ENCODE measurements around the gene STK33.

The STK33 gene

DNA sequence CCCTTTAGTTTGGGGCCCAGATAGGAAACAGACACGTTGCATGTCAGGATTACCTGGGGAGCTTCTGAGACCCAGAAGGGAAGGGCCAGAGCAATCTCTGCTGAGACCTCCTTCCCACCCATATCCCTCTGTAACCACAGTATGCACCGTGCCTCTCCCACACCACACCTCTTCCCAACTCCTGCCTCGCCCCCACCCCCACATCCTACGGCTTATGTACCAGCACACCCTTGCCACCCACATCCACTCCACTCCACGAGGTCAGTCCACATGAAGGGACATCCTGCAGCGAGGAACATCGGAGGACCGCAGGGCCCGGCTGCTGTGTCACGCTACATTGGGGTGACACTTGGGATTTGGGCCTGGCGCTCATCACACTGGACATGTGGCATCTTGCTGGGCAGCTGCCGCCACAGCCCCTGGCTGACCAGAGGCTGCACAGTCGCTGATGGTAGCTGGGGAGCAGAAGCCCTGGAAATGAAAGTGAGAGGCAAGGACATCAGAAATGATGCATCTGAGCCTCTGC, 212.1 kb downstream of the STK33 start:
- CTCF ChIA-PET: interaction anchor here (1.0 to 1.1 kb wide), 2 partner anchors 11 to 21 kb away, joined by 3 read pairs; no protein-coding TSS in a partner anchor
- POLR2A ChIA-PET: no interaction called here
- no peak for DNase-seq (ENCODE audit: extremely low spot score)
- TF ChIP-seq, protein P1, sequence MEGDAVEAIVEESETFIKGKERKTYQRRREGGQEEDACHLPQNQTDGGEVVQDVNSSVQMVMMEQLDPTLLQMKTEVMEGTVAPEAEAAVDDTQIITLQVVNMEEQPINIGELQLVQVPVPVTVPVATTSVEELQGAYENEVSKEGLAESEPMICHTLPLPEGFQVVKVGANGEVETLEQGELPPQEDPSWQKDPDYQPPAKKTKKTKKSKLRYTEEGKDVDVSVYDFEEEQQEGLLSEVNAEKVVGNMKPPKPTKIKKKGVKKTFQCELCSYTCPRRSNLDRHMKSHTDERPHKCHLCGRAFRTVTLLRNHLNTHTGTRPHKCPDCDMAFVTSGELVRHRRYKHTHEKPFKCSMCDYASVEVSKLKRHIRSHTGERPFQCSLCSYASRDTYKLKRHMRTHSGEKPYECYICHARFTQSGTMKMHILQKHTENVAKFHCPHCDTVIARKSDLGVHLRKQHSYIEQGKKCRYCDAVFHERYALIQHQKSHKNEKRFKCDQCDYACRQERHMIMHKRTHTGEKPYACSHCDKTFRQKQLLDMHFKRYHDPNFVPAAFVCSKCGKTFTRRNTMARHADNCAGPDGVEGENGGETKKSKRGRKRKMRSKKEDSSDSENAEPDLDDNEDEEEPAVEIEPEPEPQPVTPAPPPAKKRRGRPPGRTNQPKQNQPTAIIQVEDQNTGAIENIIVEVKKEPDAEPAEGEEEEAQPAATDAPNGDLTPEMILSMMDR (IDR thresholded peaks at IDR 0.05; ENCODE audit: control extremely low read depth, extremely low read depth, low read depth, missing control alignments): no peak

DNA sequence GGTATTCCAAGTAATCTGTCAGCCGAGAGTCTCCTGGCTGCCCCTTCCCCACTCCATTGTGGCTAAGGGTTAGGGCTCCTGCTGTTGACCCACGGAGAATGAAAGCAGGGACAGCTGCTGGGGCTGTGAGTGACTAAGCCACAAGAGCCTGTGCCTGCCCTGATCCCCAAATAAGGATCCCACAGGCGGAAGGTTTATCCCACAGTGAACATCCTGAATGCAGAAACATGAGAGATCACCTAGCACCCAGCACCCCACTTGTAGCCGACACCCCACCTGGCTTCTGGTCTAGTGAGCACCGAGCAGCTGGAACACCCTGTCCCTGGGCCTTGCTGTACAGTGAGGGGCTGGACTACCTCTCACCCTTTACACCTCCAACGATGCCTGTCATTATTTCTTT, 212.7 kb downstream of the STK33 start:
- TF ChIP-seq, protein P1 (IDR thresholded peaks at IDR 0.05; ENCODE audit: control extremely low read depth, extremely low read depth, low read depth, missing control alignments): no peak
- POLR2A ChIA-PET: no interaction called here
- CTCF ChIA-PET: interaction anchor here (1.0 to 1.3 kb wide), 3 partner anchors 9 to 21 kb away, joined by 3 read pairs; no protein-coding TSS in a partner anchor
- DNase-seq (ENCODE audit: extremely low spot score): no peak

DNA sequence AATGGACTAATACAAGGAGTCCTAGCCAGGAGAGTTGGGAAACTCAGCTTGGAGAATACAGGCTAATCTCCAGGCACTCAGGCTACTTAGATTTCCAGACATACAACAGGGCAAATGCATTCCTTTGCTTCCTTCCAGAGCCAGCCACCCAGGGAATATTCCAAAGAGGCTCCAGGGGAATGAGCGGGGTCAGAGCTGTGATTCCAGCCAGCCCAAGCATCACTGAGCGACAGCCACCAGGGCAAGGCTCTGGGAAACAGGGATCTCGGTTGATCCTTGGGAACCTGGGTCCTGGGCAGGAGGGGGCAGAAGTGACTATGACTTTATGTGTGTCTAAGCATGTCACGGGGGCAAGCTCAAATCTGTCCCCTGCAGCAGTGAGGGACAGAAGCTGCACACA, 218.1 kb downstream of the STK33 start:
- CTCF ChIA-PET: interaction anchor here (1.1 kb wide), 1 partner anchor 11 kb away, joined by 3 read pairs; no protein-coding TSS in a partner anchor
- POLR2A ChIA-PET: no interaction called here
- TF ChIP-seq, protein P1 (IDR thresholded peaks at IDR 0.05; ENCODE audit: control extremely low read depth, extremely low read depth, low read depth, missing control alignments): no peak
- DNase-seq (ENCODE audit: extremely low spot score): no peak

DNA sequence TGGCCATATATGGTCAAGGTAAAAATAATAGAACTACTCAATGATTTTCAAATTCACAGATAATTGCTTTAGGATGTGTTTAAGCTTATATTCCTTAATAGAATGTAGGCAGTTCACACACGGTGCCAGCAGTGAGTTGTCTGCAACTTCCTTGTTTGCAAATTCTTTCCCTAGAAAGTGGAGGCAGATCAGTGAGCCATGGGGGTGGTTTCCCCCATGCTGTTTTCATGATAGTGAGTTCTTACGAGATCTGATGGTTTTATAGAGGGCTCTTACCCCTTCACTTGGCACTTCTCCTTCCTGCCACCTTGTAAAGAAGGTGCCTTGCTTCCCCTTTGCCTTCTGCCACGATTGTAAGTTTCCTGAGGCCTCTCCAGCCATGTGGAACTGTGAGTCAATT, 218.6 kb downstream of the STK33 start:
- ChIA-PET POLR2A (no interaction called here), CTCF (interaction anchor here (1.1 kb wide), 1 partner anchor 10 kb away, joined by 3 read pairs; no protein-coding TSS in a partner anchor)
- TF ChIP-seq, protein P1 (IDR thresholded peaks at IDR 0.05; ENCODE audit: control extremely low read depth, extremely low read depth, low read depth, missing control alignments): no peak
- DNase-seq (ENCODE audit: extremely low spot score): no peak

DNA sequence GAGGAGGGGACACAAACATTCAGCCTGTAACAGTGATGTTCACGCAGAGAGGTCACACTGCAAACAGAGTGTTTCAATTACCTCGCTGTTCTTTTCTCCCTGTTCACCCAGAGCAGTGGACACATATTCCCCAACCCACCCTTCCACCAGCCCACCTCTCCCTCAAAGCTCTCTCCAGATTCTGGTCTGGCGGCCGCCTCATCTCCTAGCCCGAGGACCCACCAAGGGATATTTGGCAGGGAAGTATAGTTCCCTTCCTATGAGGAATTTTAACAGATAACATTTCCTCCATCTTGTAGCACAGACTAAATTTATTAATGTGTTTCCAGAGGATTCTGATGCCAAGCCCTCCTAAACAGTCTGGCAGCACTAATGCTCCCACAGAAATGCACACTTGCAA, 219.3 kb downstream of the STK33 start:
- no peak for DNase-seq (ENCODE audit: extremely low spot score)
- ChIA-PET POLR2A (no interaction called here), CTCF (no interaction called here)
- TF ChIP-seq, protein P1 (IDR thresholded peaks at IDR 0.05; ENCODE audit: control extremely low read depth, extremely low read depth, low read depth, missing control alignments): no peak

DNA sequence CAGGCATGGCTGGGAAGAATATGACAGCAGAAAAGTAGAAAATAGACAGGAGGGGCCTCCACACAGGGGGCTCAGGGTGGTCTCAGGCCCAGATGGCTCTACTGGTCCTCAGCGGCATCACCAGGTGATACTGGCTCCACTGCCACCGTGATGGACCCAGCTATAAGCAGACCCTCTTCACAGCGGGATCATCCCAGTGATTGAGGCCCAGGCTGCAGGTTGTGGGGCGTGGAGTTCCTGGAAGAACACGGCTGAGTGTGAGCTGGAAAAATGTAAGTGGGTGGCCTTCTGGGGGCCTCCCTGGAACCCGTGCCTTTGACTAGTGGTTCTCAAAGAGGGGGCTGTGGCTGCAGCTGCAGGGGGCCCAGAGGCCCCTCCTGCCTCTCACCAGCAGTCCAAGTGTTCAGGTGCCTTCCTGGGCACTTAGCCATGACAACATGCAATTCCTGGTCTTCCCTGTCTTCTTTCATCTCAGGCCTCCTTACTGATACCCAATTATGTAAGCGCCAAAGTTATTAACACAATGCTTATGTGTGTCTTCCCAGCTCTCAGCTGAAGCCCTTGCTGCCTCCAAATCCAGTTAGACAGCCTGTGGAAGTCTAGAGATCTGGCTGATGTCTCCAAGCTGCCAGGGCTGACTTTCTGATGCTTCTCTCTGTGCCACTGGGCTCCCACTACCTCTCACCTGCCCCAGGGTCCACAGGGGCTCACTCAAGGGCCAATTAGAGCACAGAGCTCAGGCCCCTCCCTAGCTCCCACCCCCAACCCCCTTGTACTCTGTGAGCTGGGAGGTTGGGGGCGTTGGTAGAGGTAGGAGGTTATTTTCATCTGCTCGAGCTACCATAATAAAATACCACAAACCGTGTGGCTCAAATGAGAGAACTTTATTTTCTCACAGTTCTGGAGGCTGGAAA, 220.3 kb downstream of the STK33 start:
- TF ChIP-seq, protein P1 (IDR thresholded peaks at IDR 0.05; ENCODE audit: control extremely low read depth, extremely low read depth, low read depth, missing control alignments): no peak
- ChIA-PET CTCF (interaction anchor here (1.3 kb wide), 1 partner anchor 9 kb away, joined by 4 read pairs; no protein-coding TSS in a partner anchor), POLR2A (no interaction called here)
- DNase-seq (ENCODE audit: extremely low spot score): no peak
